IPS-18c (cell line): ENCODE data around the gene MRPS5.

Experiments used
- H3K4me3 ChIP-seq: 2 replicates; pipeline ENCODE4 v1.7.0; 2013; ENCODE audit warnings: low read depth, mild to moderate bottlenecking, low read length, moderate library complexity; ENCODE audit not compliant: insufficient read depth
- H3K9me3 ChIP-seq: one replicate; pipeline ENCODE4 v1.6.1; 2013; ENCODE audit warnings: mild to moderate bottlenecking, low read length, moderate library complexity; ENCODE audit not compliant: control insufficient read depth, insufficient read depth

Gene MRPS5

GRCh38 chr2:95071856-95072255 is 49.8 kb downstream of the MRPS5 start:
- no peaks in the 10 kb centered on the region for H3K9me3 ChIP-seq
- no peak overlapping the region for H3K4me3 ChIP-seq

DNA sequence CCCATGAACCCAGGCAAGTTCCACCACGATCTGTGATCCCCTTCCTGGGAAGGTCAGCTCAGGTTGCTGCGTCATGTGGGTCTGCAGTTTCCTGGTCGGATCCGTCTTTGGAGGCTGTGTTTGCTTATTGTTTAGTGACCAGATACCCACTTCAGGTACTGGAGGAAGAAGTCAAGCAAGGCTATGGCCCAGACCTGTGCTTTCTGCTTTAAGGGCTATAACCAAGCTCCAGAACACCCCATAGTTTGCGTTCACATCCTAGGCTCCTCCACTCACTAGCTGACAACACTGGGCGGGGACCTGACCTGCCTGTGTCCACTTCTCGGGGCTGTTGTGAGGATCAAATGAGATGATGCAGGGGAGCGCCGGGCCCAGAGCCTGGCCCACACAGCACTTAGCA is 52.1 kb downstream of the MRPS5 start:
- no peak overlapping the region for H3K4me3 ChIP-seq
- H3K9me3 ChIP-seq: no peaks in the 10 kb centered on the region

DNA sequence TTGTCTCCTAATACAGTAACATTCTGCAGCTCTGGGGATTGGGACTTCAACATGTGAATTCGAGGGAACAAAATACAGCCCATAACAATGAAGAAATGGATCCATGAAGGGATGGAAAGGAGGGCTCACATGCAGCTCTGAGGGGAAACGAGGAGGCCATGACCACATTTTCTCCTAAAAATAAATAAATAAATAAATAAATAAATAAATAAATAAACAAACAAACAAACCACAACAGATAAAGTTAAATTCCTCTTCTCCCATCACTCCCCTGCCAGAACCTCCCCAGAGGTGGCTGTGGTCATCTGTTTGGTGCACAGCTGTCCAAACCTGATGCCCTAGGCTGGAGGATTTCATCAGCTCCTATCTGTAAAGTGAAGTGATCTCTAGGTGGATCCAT is 53.4 kb downstream of the MRPS5 start:
- no peak overlapping the region for H3K4me3 ChIP-seq
- no peaks in the 10 kb centered on the region for H3K9me3 ChIP-seq

DNA sequence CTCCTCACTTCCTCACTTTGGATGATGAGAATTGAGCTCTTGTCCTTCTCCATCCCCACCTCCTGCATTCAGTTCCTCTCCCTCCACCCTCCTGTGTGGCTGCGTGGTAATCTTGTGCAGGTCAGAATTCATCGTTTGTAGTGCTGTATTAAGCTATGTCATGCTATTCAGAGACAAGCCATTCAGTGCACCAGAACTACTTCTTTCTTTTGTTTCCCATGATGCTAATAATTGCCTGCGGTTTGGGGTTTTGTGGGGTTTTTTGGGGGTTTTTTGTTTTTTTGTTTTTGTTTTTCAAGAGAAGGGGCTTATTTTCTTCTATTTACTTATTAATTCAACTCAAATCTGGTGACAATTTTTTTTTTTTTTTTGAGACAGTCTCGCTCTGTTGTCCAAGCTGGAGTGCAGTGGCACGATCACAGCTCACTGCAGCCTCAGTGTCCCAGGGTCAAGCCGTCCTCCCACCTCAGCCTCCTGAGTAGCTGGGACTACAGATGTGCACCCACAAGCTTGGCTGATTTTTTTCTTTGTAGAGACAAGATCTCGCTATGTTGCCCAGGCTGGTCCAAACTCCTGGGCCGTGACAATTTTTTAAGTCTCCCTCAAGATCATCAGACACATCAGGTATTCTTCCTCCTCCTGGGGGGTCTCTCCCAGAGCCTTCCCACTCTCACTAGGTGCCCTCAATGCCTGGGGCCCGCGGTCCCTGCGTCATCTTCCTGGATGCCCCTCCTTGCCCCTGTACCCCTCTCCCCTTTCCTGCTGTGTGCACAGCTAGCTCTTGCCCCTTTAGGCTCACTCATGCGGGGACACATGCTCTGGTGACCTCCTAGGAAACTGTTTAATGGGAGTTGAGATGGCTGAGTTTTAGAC is 58.3 kb downstream of the MRPS5 start:
- Histone ChIP-seq H3K9me3 (no peaks in the 10 kb centered on the region), H3K4me3 (no peak overlapping the region)

GRCh38 chr2:95062242-95063085 is 59.1 kb downstream of the MRPS5 start:
- H3K9me3 ChIP-seq: no peaks in the 10 kb centered on the region

DNA sequence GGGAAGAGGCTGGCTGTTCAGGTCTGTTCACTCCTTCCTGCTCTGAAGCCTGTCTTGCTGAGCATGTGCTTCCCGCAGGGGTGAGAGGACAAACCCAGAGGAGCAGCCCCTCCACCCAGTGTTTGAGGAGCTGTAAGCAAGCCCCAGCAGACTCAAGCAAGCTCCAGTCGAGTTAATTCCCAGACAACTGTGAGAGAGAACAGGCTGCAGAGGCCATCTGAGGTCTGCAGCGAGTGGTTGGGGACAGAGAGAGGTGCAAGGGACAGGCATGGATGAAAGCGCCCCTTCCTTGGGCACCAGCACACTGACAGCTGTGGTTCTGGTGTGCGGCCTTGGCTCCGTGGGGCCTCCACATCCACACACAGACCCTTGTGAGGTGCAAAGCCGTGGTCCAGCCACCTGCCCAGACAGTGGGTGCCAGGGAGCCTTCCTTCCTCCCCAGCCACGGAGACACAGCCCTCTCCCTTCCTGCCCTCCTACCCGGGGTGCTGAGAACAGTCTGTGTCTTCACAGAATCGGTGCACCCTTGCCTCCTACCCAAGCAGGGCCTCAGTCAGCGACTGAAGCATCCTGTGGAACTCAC is 59.9 kb downstream of the MRPS5 start:
- no peaks in the 10 kb centered on the region for H3K9me3 ChIP-seq
- H3K4me3 ChIP-seq: no peak overlapping the region

More at GRCh38 chr2:95062242-95063085, 59.1 kb downstream of the MRPS5 start:
- no peak overlapping the region for H3K4me3 ChIP-seq

GRCh38 chr2:95061119-95061512 is 60.5 kb downstream of the MRPS5 start:
- Histone ChIP-seq H3K4me3 (no peak overlapping the region), H3K9me3 (no peaks in the 10 kb centered on the region)

DNA sequence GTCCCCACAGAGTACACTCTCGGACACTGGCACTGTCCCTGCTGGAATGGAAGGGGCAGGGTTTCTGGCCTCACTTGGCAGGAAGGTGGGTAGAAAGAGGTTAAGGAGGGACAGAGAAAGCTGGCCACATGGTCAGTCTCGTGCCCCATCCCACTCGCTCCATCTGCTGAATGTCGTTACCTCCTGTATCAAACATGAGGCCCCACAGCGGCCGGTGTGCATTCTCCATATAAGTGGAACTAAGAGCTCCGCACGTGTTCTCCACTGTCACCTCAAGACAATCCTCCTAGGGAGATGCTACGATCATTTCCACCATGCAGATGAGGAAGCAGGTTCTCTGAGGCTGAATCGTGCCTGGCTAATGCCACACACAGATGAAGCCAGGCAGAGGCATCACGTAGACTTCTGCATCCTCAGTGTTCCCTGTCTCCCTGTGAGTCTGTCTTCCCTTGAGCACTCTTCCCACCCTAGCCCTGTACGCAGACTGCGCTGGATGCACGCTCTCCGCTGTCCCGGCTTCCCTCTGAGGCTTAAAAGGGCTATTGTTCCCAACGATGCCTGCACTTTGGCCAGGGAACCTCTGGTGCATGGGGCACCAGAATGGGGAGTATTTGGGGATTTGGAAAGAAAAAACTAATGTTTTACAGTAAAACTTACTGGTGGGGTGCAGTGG is 61.0 kb downstream of the MRPS5 start:
- Histone ChIP-seq H3K4me3 (no peak overlapping the region), H3K9me3 (no peaks in the 10 kb centered on the region)

DNA sequence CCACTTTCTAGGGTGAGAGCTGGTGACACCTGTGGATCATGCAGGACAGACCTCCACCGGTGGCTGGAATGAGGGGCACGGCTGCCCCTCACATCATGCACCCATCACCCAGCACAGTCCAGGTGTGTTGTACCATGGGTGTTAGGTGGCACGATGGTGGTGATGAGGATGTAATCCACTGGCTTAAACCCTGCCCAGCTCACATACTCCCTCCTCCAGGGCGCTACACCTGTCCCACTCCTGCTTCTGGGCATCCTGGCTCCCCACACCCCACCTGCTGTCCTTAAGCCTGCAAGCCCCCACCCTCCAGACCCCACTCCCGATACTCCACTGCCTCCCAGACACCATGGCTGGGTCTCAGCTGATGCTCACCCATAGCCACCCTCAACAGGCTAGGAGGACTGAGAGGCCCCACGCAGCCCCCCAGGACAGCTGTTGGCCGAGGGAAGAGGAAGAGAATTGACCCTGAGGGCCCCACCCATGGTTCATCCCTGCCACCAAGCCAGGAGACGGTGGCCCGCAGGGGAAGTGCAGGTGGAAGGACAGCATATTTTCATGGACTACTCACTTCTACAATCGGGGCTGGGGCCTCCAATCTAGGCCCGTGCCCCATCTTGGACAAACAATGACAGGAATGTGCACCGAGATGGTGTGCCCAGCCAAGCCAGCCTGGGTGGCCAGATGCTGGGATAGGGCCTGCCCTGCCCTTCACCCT is 61.8 kb downstream of the MRPS5 start:
- Histone ChIP-seq H3K9me3 (no peaks in the 10 kb centered on the region), H3K4me3 (no peak overlapping the region)

DNA sequence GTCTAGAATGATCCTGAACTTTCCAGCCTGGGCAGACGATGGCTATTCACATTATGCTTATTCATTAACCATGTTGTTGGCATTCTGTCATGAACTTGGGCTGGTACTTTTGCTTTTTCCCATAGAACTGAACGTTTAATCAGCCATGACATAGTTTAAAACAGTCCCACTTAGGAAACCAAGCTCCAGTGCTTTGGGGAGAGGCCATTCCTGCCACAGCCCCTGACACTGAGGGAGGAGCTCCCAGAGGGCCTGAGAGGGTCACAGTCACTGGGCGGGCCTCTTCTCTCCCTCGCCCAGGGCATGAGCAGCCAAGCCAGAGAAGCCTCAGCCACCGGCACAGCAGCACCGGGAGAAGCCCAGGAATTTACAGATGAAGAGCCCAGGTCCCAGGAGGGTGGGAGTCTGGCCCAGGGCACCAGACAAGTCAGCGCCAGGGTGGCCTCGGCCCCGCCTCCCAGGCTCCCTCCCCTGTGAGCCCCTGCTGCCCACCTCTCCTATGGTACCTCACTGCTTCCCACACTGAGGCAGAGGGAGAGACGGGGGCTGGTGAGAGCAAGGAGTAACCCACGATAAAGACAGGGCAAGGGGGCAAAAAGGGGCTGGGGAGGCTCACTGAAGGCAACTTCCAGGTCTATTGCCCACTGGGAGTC is 62.5 kb downstream of the MRPS5 start:
- Histone ChIP-seq H3K4me3 (no peak overlapping the region), H3K9me3 (no peaks in the 10 kb centered on the region)

- H3K9me3 ChIP-seq: no peaks in the 10 kb centered on the region
- H3K4me3 ChIP-seq: no peak overlapping the region
Measured at GRCh38 chr2:95058466-95058988, 63.1 kb downstream of the MRPS5 start.

DNA sequence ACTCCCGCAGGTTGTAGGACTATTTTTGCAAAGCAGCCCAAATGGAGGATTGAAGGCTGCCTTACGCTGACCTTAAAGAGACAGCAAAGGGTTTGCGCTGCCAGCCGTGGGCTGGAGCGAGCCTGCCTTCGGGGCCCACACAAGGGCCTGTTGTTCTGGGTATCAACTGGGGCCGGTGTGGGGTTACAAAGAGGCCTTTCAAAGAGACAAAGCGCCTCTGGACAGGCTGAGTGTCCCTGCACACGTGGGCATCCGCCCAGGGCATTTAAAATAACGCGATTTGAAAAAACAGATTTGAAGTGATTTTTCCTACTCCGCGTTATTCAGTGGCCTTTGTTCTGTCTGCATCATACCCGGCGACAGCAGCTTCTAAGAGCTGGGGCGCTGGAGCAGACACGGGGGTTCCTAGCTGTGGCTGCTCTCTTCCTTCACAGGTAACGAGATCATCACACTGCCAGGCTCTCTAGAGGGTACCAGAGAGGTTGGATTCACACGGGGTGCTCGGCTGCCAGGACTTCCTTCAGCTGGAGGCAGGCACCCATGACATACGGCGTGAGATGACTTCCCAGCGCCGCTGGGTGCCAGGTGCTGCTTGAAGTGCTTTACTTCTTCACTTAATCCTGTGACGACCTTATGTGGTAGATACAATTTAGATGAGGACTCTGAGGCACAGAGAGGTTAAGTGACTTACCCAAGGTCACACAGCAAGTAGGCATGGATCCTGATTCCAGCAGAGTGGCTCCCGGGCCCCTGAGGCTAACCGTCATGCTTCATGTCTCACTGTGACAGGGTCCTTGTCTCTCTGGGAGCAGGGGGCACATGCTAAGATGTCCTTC is 63.9 kb downstream of the MRPS5 start:
- Histone ChIP-seq H3K4me3 (no peak overlapping the region), H3K9me3 (no peaks in the 10 kb centered on the region)

- H3K4me3 ChIP-seq: no peak overlapping the region
Measured at GRCh38 chr2:95056461-95057459, 64.8 kb downstream of the MRPS5 start.

GRCh38 chr2:95056044-95056443 is 65.6 kb downstream of the MRPS5 start:
- H3K9me3 ChIP-seq: no peaks in the 10 kb centered on the region
- H3K4me3 ChIP-seq: no peak overlapping the region

More at GRCh38 chr2:95056461-95057459, 64.8 kb downstream of the MRPS5 start:
- H3K9me3 ChIP-seq: no peaks in the 10 kb centered on the region
